GM12892 (cell line): ENCODE measurements around the gene FLVCR2.

Experiments
- POLR2A ChIP-seq: IDR thresholded peaks from 2 replicates; pipeline ENCODE4 v1.6.1; 2011; ENCODE audit warnings: low read depth, low read length, control low read depth
- POLR2AphosphoS5 ChIP-seq: IDR thresholded peaks from 2 replicates; pipeline ENCODE4 v1.6.1; 2011; ENCODE audit warnings: low read depth, low read length, control low read depth
- TAF1 ChIP-seq: IDR thresholded peaks from 2 replicates; pipeline ENCODE4 v1.6.1; 2011; ENCODE audit warnings: low read depth, mild to moderate bottlenecking, control low read depth, low read length, borderline replicate concordance

GRCh38 chr14:75631453-75631831 is 53.0 kb downstream of the FLVCR2 start:
- no peak for TF ChIP-seq POLR2A
- TF ChIP-seq TAF1: no peak
- TF ChIP-seq POLR2AphosphoS5: no peak
